ENCODE results near the gene CCDC171.

CCDC171 gene

DNA sequence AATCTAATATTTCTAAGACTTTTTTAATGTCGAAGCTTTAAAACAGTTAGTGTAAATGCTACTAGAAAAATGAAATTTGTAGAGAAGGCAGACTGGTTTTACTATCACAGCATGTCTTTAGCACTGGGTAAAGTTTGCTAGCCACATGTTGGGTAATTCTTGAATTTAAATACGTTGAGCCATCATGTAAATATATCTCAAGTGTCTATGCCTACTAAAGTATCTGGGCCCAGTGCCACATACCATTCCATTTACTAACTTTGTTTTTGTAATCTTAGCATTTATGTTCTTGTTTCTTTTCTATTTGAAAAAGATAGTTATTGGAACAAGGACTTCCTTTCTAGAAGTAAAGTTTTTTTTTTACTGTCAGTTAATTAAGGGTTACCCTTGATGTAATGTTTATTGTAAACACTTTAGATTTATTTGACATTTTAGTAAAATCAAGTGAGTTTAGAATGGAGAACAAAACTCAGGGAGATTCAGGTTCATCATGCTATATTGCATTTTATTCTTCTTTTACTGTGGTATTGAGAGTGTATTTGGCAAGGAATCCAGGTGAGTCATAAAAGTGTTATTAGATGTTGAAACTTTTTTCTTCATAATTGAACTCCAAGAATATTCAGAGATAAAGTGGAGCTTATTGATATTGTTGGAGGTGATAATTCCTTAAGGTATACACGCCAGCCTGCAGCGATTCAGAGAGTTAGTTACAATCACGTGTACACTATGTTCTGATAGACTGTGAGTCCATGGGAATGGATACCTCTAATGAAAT is 182.4 kb downstream of the CCDC171 start:
- DNase-seq (ENCODE audit: extremely low read depth, low read depth), result peak; percentile 75

DNA sequence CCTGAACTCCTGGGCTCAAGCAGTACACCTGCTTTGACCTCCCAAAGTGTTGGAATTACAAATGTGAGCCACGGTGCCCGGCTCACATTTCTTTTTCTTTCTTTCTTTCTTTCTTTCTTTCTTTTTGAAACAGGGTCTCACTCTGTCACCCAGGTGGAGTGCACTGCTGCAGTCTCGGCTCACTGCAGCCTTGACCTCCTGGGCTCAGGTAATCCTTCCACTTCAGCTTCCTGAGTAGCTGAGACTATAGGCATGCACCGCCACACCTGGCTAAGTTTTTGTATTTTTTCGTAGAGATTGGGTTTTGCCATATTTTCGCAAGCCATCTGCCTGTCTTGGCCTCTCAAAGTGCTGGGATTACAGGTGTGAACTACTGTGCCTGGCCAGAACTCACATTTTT is 183.7 kb downstream of the CCDC171 start:
- TF ChIP-seq, protein P1, sequence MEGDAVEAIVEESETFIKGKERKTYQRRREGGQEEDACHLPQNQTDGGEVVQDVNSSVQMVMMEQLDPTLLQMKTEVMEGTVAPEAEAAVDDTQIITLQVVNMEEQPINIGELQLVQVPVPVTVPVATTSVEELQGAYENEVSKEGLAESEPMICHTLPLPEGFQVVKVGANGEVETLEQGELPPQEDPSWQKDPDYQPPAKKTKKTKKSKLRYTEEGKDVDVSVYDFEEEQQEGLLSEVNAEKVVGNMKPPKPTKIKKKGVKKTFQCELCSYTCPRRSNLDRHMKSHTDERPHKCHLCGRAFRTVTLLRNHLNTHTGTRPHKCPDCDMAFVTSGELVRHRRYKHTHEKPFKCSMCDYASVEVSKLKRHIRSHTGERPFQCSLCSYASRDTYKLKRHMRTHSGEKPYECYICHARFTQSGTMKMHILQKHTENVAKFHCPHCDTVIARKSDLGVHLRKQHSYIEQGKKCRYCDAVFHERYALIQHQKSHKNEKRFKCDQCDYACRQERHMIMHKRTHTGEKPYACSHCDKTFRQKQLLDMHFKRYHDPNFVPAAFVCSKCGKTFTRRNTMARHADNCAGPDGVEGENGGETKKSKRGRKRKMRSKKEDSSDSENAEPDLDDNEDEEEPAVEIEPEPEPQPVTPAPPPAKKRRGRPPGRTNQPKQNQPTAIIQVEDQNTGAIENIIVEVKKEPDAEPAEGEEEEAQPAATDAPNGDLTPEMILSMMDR (IDR thresholded peaks at IDR 0.05; ENCODE audit: low read depth, low read length), result no peak
- DNase-seq (ENCODE audit: extremely low read depth, low read depth), result no peak

More for the DNA sequence above, 182.4 kb downstream of the CCDC171 start:
- TF ChIP-seq, protein P1 (IDR thresholded peaks at IDR 0.05; ENCODE audit: low read depth, low read length), result no peak

DNA sequence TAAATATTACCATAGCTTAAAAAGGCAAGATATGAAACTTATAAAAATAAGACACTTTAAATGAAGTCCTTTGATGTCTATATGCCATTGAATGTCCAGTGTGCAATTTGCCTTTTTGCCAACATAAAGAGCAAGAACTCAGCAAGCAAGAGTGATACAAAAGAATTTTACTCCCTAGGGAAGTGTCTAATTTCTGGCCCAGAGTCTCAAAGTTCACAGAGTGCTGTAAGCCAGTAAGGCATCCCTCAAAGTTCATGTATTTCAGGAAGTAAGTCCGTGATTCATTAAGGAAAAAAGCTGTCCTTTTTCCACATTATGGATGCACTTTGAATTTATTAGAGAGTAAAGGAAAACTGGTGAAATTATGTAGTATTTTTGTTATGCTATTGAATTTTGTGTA is 185.2 kb downstream of the CCDC171 start:
- TF ChIP-seq, protein P1 (IDR thresholded peaks at IDR 0.05; ENCODE audit: low read depth, low read length), result no peak
- no peak for DNase-seq (ENCODE audit: extremely low read depth, low read depth)

DNA sequence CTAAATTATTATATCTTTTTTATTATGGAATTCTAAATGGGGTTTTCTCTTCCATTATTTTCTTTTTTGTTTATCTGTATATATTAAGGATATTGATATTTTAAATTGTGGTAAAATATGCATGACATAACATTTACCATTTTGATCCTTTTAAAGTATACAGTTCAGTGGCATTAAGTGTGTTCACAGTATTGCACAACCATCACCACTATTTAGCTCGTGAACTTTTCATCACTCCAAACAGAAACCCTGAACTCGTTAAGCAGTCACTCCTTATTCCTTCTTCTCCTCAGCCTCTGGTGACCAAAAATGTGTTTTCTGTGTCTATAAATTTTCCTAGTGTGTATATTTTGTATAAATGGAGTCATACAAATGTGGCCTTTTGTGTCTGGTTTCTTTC is 188.2 kb downstream of the CCDC171 start:
- TF ChIP-seq, protein P1 (IDR thresholded peaks at IDR 0.05; ENCODE audit: low read depth, low read length), result no peak
- no peak for DNase-seq (ENCODE audit: extremely low read depth, low read depth)

DNA sequence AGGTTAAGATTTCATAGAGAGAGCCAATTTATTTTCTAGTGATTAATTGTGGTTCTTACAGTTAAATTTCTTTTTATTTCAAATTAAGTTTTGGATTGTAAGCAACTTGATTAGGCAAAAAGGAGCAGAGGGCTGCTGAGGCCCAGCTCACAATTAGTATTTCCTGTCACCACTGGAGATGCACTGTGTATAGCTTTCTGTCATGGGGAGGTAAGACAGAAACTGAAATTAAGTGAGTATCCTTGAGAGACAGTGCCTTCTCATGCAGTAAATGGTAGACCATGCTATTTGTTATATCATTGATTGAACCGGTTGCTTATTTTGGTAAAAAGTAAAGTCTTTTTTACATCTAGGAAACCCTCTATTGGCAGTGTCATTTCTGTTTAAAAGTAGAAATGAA is 190.7 kb downstream of the CCDC171 start:
- TF ChIP-seq, protein P1 (IDR thresholded peaks at IDR 0.05; ENCODE audit: low read depth, low read length), result no peak
- DNase-seq (ENCODE audit: extremely low read depth, low read depth), result no peak

DNA sequence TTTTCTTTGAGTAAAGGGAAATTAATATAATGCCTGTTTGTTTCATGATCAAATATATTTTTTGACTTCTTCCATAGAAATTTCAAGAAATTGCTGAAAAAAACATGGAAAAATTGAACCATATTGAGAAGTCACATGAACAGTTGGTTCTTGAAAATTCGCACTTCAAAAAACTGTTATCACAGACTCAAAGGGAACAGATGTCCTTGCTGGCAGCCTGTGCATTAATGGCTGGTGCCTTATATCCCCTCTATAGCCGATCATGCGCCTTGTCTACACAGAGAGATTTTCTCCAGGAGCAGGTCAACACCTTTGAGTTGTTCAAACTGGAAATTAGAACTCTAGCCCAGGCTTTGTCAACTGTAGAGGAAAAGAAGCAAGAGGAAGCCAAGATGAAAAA is 191.4 kb downstream of the CCDC171 start:
- DNase-seq (ENCODE audit: extremely low read depth, low read depth), result no peak
- TF ChIP-seq, protein P1 (IDR thresholded peaks at IDR 0.05; ENCODE audit: low read depth, low read length), result no peak

DNA sequence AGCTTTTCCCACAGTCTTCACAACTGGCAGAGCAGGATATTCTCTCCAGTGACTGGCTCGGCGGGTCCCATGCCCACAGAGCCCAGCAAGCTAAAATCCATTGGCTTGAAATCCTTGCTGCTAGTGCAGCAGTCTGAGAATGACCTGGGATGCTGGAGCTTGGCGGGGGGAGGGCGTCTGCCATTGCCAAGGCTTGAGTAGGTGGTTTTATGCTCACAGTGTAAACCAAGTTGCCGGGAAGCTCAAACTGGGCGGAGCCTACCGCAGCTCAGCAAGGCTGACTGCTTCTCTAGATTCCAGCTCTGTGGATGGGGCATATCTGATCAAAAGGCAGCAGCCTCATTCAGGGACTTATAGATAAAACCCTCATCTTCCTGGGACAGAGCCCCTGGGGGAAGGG is 194.1 kb downstream of the CCDC171 start:
- TF ChIP-seq, protein P1 (IDR thresholded peaks at IDR 0.05; ENCODE audit: low read depth, low read length), result no peak

More for the DNA sequence above, 194.1 kb downstream of the CCDC171 start:
- DNase-seq (ENCODE audit: extremely low read depth, low read depth), result no peak
